Cardiac fibroblast (primary cell): Measurements from ENCODE around the gene TMBIM4.

Experiments used
- DNase-seq, 2 donors: peaks; one replicate each; pipeline versions ENCODE4 v3.0.0 to v3.0.0-alpha.2; 2010; ENCODE audit warnings: low read depth in 2 of 2
- H3K4me3 ChIP-seq, 2 donors: replicated peaks in 1 of 2; 1 replicate in 1 of 2; 2 replicates in 1 of 2; pipeline ENCODE4 v1.5.1; 2011; ENCODE audit warnings: low read depth in 2 of 2, low read length in 2 of 2, mild to moderate bottlenecking in 2 of 2, moderate library complexity in 1 of 2
- TF ChIP-seq, protein P1 (sequence below): IDR thresholded peaks from one replicate; pipeline ENCODE4 v1.5.1; 2011; ENCODE audit warnings: low read depth, mild to moderate bottlenecking, low read length, inconsistent platforms

TMBIM4 gene

DNA sequence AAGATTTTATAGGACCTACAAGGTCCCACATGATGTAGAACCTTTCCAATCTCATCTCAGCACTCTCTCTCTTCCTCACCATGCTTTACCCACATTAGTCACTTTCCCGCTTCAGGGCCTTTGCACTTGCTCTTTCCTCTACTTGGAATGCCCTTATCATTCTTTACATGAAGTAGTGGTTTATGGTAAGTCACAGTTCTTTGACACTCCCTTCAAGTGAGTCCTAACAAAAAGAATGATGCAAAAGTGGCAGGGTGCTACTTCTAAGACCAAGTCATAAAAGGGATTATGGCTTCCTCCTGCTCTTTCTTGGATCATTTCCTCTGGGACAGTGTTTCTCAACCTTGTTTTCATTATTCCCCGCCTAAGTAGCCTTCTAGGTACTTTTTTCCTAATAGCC is 13.1 kb downstream of the TMBIM4 start:
- TF ChIP-seq, protein P1, sequence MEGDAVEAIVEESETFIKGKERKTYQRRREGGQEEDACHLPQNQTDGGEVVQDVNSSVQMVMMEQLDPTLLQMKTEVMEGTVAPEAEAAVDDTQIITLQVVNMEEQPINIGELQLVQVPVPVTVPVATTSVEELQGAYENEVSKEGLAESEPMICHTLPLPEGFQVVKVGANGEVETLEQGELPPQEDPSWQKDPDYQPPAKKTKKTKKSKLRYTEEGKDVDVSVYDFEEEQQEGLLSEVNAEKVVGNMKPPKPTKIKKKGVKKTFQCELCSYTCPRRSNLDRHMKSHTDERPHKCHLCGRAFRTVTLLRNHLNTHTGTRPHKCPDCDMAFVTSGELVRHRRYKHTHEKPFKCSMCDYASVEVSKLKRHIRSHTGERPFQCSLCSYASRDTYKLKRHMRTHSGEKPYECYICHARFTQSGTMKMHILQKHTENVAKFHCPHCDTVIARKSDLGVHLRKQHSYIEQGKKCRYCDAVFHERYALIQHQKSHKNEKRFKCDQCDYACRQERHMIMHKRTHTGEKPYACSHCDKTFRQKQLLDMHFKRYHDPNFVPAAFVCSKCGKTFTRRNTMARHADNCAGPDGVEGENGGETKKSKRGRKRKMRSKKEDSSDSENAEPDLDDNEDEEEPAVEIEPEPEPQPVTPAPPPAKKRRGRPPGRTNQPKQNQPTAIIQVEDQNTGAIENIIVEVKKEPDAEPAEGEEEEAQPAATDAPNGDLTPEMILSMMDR: no peak
- peak; percentile 50 to 72 for DNase-seq
- no peak overlapping the region for H3K4me3 ChIP-seq

DNA sequence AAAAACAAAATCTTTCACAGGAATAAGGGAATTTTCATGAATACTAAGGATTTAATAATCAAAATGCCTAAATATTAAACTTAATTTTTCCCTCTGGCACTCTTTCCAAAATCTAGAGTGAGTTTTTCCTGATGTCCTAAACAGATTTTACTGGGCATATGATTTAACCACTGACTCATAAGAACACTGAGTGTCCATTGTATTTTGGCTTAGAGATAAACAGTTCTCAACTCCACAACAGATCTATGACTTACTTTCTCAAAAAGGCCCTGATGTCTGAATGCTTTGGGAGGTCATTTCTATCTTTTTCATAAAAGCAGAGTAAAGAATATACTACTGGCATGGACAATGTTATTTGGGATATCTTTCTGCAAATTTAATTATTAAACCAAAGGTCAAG is 15.0 kb downstream of the TMBIM4 start:
- TF ChIP-seq, protein P1: no peak
- H3K4me3 ChIP-seq: no peak overlapping the region
- DNase-seq: peak; percentile 52 to 56

DNA sequence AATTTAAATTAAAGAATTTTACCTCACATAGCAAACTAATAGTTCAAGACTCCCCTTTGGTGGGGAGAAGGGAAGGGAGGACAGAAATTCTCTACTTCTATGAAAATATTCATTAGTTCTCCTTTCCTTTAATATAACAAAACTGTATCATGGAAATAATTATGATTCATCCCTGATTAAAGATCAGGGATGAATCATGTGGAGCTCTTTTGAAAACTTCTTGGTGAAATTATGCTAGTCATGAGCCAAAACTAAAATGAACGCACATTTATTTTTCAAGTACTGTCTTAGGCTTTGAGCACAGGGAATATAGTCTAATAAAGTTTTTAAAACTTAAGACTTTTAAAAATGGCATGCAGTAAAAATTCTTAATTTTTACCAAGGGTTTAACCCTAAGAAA is 17.1 kb downstream of the TMBIM4 start:
- TF ChIP-seq, protein P1: no peak
- no peak overlapping the region for H3K4me3 ChIP-seq
- peak; percentile 57 to 67 for DNase-seq

DNA sequence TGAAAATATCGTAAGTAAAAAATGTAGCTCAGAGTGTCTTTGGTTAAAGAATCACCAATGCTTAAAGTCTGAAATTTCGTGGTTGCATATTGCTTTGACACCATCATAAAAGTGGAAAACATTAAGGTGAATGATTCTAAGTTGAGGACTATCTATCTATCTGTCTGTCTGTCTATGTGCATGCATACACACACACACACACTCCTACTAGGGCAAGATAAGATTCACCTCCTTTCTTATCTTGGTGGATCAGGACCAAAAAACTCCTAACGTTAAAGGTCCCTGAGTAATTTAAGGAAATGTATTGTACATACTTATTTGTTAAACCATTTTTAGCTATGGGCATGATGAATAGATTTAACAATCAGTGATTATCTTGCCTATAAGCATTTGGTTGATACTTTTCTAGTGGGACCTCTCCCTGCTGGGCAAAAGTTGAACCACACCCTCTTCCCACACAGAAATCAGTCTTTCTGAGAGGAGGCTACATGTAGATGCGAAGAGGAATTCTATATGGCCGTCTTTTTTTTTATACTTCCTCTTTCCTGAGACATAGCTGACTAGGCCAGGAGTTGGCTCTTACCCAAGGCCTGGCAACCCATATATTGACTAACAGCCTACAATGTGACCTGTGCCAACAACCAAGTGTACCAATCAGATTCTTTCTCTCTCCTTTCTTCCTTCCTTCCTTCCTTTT is 19.9 kb downstream of the TMBIM4 start:
- TF ChIP-seq, protein P1: peak; percentile 33
- peak; percentile 27 to 28 for DNase-seq
- H3K4me3 ChIP-seq: no peak overlapping the region

DNA sequence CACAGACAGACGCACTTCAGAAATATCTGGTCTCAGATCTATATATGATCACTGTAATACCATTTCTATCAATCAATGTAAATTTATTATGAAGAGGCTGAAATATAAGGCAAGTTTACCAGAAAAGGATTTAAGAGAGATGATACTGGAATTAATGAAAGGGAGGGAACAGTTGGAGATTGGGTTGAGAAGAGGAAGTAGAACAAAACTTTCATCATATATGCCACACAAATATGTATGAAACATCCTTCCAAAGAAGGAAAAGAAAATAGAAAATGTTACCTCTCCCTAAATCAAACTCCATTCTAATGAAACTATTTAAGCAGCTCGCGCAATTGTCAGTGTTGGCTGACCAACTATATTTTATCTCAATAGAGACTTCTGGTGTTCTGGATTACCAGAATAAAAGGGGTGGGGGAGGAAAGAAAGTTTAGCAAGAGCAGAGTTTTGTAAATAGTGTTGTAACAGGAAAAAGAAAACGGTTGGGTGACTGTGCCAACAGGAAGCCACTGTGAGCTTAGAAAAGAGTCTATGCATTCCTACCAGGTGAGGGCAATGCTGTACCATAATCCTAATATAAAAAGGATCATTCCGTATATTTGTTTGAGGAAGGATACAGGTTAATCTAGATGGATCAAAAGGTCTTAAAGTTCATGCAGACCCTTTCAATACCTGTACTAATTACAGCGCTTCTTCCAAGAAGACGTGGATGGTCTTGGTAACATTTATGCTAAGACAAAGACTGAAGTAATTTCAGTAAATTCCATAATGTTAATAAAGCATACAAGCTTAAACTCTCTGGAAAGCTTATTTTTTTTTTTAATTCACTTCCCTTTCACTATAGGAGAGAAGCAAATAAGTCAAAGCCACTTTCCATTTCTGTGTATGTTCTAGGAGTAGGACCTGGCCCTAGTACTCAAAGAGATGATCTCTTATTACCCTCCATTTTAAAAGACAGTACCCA is 24.7 kb downstream of the TMBIM4 start:
- TF ChIP-seq, protein P1: peak; percentile 63
- peak; percentile 94 to 95 for DNase-seq

DNA sequence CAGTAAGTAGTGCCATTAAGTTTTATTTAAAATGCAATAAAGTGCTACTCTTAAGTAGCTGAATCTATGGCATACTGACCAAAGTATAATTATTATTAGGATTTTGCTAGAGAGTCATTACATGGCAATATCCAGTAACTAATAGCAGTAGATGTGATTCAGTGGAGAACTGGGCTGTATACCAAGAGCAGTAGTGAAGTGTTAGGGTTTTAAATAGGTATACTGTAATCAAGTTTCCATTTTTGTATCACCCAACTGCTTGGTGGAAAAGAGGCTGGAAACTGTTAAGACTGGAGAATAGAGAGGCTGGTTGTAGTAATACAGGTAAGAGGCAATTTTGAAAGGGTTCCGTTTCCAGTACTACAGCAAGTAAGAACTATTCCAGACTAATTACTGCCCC is 25.9 kb downstream of the TMBIM4 start:
- H3K4me3 ChIP-seq: no peak overlapping the region
- TF ChIP-seq, protein P1: no peak
- DNase-seq: no peak

More for the DNA sequence above, 24.7 kb downstream of the TMBIM4 start:
- no peak overlapping the region for H3K4me3 ChIP-seq
